A549 (cell line): ENCODE data around the gene HPS5. TPM values are rescaled to one million over a fixed set of nuclear protein-coding genes. Genes with fewer than 3 reads are reported as not detected.

Experiments
- ATAC-seq, 2 experiments: fragments of 200-7000 bp in 1 of 2; fragments of >200 bp in 1 of 2; cut with Nextera tagmentation in 1 of 2; cut with Tn5 transposase in 1 of 2; 3 replicates each; pipeline versions ENCODE4 v1.8.0 to v1.9.1; 2018 to 2020; ENCODE audit warnings: mild to moderate bottlenecking in 1 of 2, moderate library complexity in 1 of 2
- CTCF ChIA-PET: fragments of 300-600 bp; sonication (Branson Sonifier 250); formaldehyde crosslinking; extraction: SDS; loops from one replicate; lab custom pipeline; 2021; ENCODE audit warnings: antibody characterized with exemption, inconsistent platforms; lab: Yijun Ruan, JAX
- POLR2A ChIA-PET: fragments of 350-600 bp; formaldehyde crosslinking; extraction: SDS; loops from one replicate; lab custom pipeline; 2021; ENCODE audit warnings: antibody characterized with exemption, inconsistent platforms; lab: Yijun Ruan, JAX
- DNase-seq, 2 experiments: peaks; one replicate each; pipeline versions ENCODE4 v3.0.0 to v3.0.0-alpha.2; 2011 to 2016; ENCODE audit warnings: low read depth in 1 of 2, low spot score in 1 of 2
- FAIRE-seq: peaks from 2 replicates; lab custom pipeline; 2011; peaks lifted over from hg19 to GRCh38; lab: Jason Lieb, UNC
- H3K27ac ChIP-seq, 2 experiments: fragments of >200 bp; sonication (Bioruptor Twin); formaldehyde crosslinking; 3 replicates each; pipeline ENCODE4 v1.5.1; 2016 to 2017
- H3K4me1 ChIP-seq: fragments of >200 bp; sonication (Bioruptor Twin); formaldehyde crosslinking; 3 replicates; pipeline ENCODE4 v1.6.1; 2016
- H3K4me2 ChIP-seq: fragments of >200 bp; sonication (Bioruptor Twin); formaldehyde crosslinking; 3 replicates; pipeline ENCODE4 v1.6.1; 2016
- H3K4me3 ChIP-seq: fragments of >200 bp; sonication (Bioruptor Twin); formaldehyde crosslinking; 3 replicates; pipeline ENCODE4 v1.5.1; 2016
- H3K9me3 ChIP-seq: fragments of >200 bp; sonication (Bioruptor Twin); formaldehyde crosslinking; 3 replicates; pipeline ENCODE4 v1.6.1; 2016
- CBX2 ChIP-seq: fragments of 200-600 bp; sonication (generic); IDR thresholded peaks from 2 replicates; pipeline ENCODE4 v1.6.1; 2016; ENCODE audit warnings: low read depth, mild to moderate bottlenecking, borderline replicate concordance
- CBX8 ChIP-seq: fragments of 200-600 bp; sonication (generic); IDR thresholded peaks from 2 replicates; pipeline ENCODE4 v1.6.1; 2016
- CHD2 ChIP-seq: fragments of 150-350 bp; IDR thresholded peaks from 2 replicates; pipeline ENCODE4 v1.6.1; 2014; ENCODE audit warnings: low read length; ENCODE audit not compliant: partially characterized antibody
- CHD4 ChIP-seq: fragments of 200-600 bp; sonication (generic); IDR thresholded peaks from 2 replicates; pipeline ENCODE4 v1.6.1; 2016; ENCODE audit warnings: antibody characterized with exemption, mild to moderate bottlenecking, borderline replicate concordance
- EP300 ChIP-seq, 2 experiments: fragments of >200 bp; sonication (Bioruptor Twin); formaldehyde crosslinking; IDR thresholded peaks; 2 replicates in 1 of 2; 3 replicates in 1 of 2; pipeline ENCODE4 v1.6.1; 2016 to 2017
- ESRRA ChIP-seq: fragments of 150-350 bp; IDR thresholded peaks from 2 replicates; pipeline ENCODE4 v1.6.1; 2014; ENCODE audit warnings: mild to moderate bottlenecking, low read length, borderline replicate concordance
- FOSL2 ChIP-seq, 2 experiments: fragments of 450-650 bp in 1 of 2; fragments of >200 bp in 1 of 2; sonication (Bioruptor Twin) in 1 of 2; formaldehyde crosslinking; IDR thresholded peaks; 2 replicates each; pipeline versions ENCODE4 v1.5.0 to v1.6.1; 2016 to 2020; ENCODE audit warnings: mild to moderate bottlenecking in 1 of 2, moderate library complexity in 1 of 2
- FOXS1 ChIP-seq: fragments of 250-450 bp; sonication (Bioruptor Pico); IDR thresholded peaks from 2 replicates; pipeline ENCODE4 v1.5.0; 2020; ENCODE audit warnings: mild to moderate bottlenecking, moderate library complexity
- GATA3 ChIP-seq: IDR thresholded peaks from 2 replicates; pipeline ENCODE4 v1.6.1; 2012; ENCODE audit warnings: borderline replicate concordance
- HDAC2 ChIP-seq: fragments of 200-600 bp; sonication (generic); IDR thresholded peaks from 2 replicates; pipeline ENCODE4 v1.6.1; 2016
- HEYL ChIP-seq: fragments of 250-450 bp; sonication (Bioruptor Pico); IDR thresholded peaks from 2 replicates; pipeline ENCODE4 v1.8.0; 2021; ENCODE audit warnings: mild to moderate bottlenecking, moderate library complexity
- HOXA7 ChIP-seq: fragments of 250-450 bp; sonication (Bioruptor Pico); IDR thresholded peaks from 2 replicates; pipeline ENCODE4 v1.5.0; 2020; ENCODE audit warnings: mild to moderate bottlenecking, moderate library complexity
- HOXB13 ChIP-seq: fragments of 250-450 bp; sonication (Bioruptor Pico); IDR thresholded peaks from 2 replicates; pipeline ENCODE4 v1.5.0; 2020; ENCODE audit warnings: low read depth, mild to moderate bottlenecking, moderate library complexity
- HOXB5 ChIP-seq: fragments of 250-450 bp; sonication (Bioruptor Pico); IDR thresholded peaks from 2 replicates; pipeline ENCODE4 v1.5.0; 2020; ENCODE audit warnings: mild to moderate bottlenecking, moderate library complexity
- JUN ChIP-seq, 2 experiments: fragments of >200 bp; sonication (Bioruptor Twin); formaldehyde crosslinking; IDR thresholded peaks; 2 replicates in 1 of 2; 3 replicates in 1 of 2; pipeline ENCODE4 v1.6.1; 2016 to 2017
- KDM1A ChIP-seq: fragments of 200-600 bp; sonication (generic); IDR thresholded peaks from 2 replicates; pipeline ENCODE4 v1.6.1; 2016; ENCODE audit warnings: low read depth, mild to moderate bottlenecking
- KDM5A ChIP-seq: fragments of 200-600 bp; sonication (generic); IDR thresholded peaks from 2 replicates; pipeline ENCODE4 v1.6.1; 2016; ENCODE audit warnings: antibody characterized with exemption, mild to moderate bottlenecking
- MAFK ChIP-seq: fragments of 450-650 bp; IDR thresholded peaks from 2 replicates; pipeline ENCODE4 v1.6.1; 2014; ENCODE audit not compliant: partially characterized antibody
- NR3C1 ChIP-seq: fragments of >200 bp; sonication (Bioruptor Twin); formaldehyde crosslinking; IDR thresholded peaks from 3 replicates; pipeline ENCODE4 v1.6.1; 2017
- PHF8 ChIP-seq: fragments of 200-600 bp; sonication (generic); IDR thresholded peaks from 2 replicates; pipeline ENCODE4 v1.6.1; 2016; ENCODE audit warnings: low read depth, mild to moderate bottlenecking, antibody characterized with exemption, moderate library complexity, borderline replicate concordance
- POLR2A ChIP-seq: IDR thresholded peaks from 2 replicates; pipeline ENCODE4 v1.6.1; 2012; ENCODE audit warnings: mild to moderate bottlenecking, low read length
- RNF2 ChIP-seq: fragments of 200-600 bp; sonication (generic); IDR thresholded peaks from 2 replicates; pipeline ENCODE4 v1.6.1; 2016; ENCODE audit warnings: low read depth, mild to moderate bottlenecking, antibody characterized with exemption, moderate library complexity, borderline replicate concordance
- SMC3 ChIP-seq: fragments of >200 bp; sonication (Bioruptor Twin); formaldehyde crosslinking; IDR thresholded peaks from 3 replicates; pipeline ENCODE4 v1.6.1; 2018; ENCODE audit warnings: inconsistent platforms
- TP53 ChIP-seq: fragments of 250-450 bp; sonication (Bioruptor Pico); IDR thresholded peaks from 2 replicates; pipeline ENCODE4 v1.5.0; 2021; ENCODE audit warnings: mild to moderate bottlenecking, moderate library complexity
- ZC3H11A ChIP-seq: fragments of 450-650 bp; IDR thresholded peaks from 2 replicates; pipeline ENCODE4 v1.6.1; 2014; ENCODE audit warnings: antibody characterized with exemption, mild to moderate bottlenecking
- WGBS: methylation state at CpG from one replicate; pipeline ENCODE4 v1.1.6; 2017; ENCODE audit errors: missing lambda C conversion rate; 5-methylcytosine and 5-hydroxymethylcytosine counted together
- polyA plus RNA-seq, 4 experiments: library from polyadenylated mRNA; depleted of rRNA in 3 of 4; stranded (reverse); fragments of >200 nt; fragmentation: RNase III in 1 of 4; extraction: RNeasy Plus Mini Kit Qiagen cat#74134 plus additional on column Dnase treatment in 1 of 4; gene quantifications; 2 replicates in 3 of 4; 3 replicates in 1 of 4; pipeline ENCODE4 v1.2.3, GENCODE V29; 2011 to 2017
- TF ChIP-seq, protein P1 (sequence below): fragments of 250-450 bp; sonication (Bioruptor Pico); IDR thresholded peaks from 2 replicates; pipeline ENCODE4 v1.5.0; 2021; ENCODE audit warnings: mild to moderate bottlenecking, moderate library complexity, borderline replicate concordance
- TF ChIP-seq, protein P2 (sequence below): IDR thresholded peaks from 2 replicates; pipeline ENCODE4 v1.6.1; 2012
- TF ChIP-seq, protein P3 (sequence below): IDR thresholded peaks from 2 replicates; pipeline ENCODE4 v1.6.1; 2012
- TF ChIP-seq, protein P4 (sequence below): fragments of 200-600 bp; sonication (generic); IDR thresholded peaks from 2 replicates; pipeline ENCODE4 v1.6.1; 2016; ENCODE audit warnings: antibody characterized with exemption, mild to moderate bottlenecking, moderate library complexity
- TF ChIP-seq, protein P5 (sequence below): fragments of 250-450 bp; sonication (Bioruptor Pico); IDR thresholded peaks from 2 replicates; pipeline ENCODE4 v1.5.0; 2020; ENCODE audit warnings: low read depth, mild to moderate bottlenecking, moderate library complexity
- TF ChIP-seq, protein P6 (sequence below): fragments of >200 bp; sonication (Bioruptor Twin); formaldehyde crosslinking; IDR thresholded peaks from 2 replicates; pipeline ENCODE4 v1.6.1; 2016

HPS5 gene
- polyA plus RNA-seq, 2 of the 4 experiments (the other 2 are of a cell fraction), result 18.4 to 29.1 TPM

DNA sequence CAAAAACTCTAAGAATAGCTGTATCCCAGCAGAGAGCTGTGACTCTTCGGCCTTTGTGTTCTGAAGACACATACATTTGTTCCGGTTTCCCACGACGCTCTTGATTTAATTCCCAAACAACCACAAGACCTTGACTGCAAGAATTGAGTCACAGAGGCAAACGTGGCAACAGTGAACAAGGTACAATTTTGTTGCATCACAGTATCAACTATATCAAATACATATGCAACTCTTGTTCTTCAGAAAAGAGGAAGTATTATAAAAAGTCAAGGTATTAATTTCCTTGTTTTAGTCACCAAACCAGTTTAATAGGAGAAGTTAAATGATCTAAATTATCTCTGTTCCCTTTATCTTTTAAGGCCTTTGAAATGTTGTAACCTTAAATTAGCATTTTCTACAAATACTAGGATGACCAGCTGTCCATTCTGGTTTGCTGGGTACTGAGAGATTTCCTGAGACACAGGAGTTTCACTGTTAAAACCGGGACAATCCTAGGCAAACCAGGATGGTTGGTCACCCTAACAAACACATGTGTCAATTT is 11.1 kb downstream of the HPS5 start:
- Histone ChIP-seq H3K9me3 (no peaks in the 10 kb centered on the region), H3K4me2 (no peak overlapping the region), H3K27ac (no peak overlapping the region), H3K4me1 (peaks cover 21% of the 10 kb centered on the region), H3K4me3 (no peak overlapping the region)
- no peak for DNase-seq
- 80% methylated on average over 6 of the region's 6 CpGs for WGBS
- no peak for FAIRE-seq
- TF ChIP-seq HDAC2, result no peak
- no peak for TF ChIP-seq KDM1A
- no peak for TF ChIP-seq JUN (IDR thresholded peaks at IDR 0.05)
- TF ChIP-seq ZC3H11A, result no peak
- TF ChIP-seq HEYL (CRISPR knock-in tag), result no peak
- no peak for TF ChIP-seq CHD4
- TF ChIP-seq RNF2, result no peak
- TF ChIP-seq NR3C1, result no peak
- TF ChIP-seq, protein P1, sequence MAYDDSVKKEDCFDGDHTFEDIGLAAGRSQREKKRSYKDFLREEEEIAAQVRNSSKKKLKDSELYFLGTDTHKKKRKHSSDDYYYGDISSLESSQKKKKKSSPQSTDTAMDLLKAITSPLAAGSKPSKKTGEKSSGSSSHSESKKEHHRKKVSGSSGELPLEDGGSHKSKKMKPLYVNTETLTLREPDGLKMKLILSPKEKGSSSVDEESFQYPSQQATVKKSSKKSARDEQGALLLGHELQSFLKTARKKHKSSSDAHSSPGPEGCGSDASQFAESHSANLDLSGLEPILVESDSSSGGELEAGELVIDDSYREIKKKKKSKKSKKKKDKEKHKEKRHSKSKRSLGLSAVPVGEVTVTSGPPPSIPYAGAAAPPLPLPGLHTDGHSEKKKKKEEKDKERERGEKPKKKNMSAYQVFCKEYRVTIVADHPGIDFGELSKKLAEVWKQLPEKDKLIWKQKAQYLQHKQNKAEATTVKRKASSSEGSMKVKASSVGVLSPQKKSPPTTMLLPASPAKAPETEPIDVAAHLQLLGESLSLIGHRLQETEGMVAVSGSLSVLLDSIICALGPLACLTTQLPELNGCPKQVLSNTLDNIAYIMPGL (CRISPR knock-in tag), result no peak
- TF ChIP-seq FOSL2 (IDR thresholded peaks at IDR 0.05), result no peak
- TF ChIP-seq FOSL2 (CRISPR knock-in tag; IDR thresholded peaks at IDR 0.05), result no peak
- TF ChIP-seq, protein P2, sequence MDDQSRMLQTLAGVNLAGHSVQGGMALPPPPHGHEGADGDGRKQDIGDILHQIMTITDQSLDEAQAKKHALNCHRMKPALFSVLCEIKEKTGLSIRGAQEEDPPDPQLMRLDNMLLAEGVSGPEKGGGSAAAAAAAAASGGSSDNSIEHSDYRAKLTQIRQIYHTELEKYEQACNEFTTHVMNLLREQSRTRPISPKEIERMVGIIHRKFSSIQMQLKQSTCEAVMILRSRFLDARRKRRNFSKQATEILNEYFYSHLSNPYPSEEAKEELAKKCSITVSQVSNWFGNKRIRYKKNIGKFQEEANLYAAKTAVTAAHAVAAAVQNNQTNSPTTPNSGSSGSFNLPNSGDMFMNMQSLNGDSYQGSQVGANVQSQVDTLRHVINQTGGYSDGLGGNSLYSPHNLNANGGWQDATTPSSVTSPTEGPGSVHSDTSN, result no peak
- no peak for TF ChIP-seq CBX2
- TF ChIP-seq CBX8, result no peak
- no peak for TF ChIP-seq FOXS1
- TF ChIP-seq, protein P3, sequence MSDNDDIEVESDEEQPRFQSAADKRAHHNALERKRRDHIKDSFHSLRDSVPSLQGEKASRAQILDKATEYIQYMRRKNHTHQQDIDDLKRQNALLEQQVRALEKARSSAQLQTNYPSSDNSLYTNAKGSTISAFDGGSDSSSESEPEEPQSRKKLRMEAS, result no peak
- TF ChIP-seq, protein P4, sequence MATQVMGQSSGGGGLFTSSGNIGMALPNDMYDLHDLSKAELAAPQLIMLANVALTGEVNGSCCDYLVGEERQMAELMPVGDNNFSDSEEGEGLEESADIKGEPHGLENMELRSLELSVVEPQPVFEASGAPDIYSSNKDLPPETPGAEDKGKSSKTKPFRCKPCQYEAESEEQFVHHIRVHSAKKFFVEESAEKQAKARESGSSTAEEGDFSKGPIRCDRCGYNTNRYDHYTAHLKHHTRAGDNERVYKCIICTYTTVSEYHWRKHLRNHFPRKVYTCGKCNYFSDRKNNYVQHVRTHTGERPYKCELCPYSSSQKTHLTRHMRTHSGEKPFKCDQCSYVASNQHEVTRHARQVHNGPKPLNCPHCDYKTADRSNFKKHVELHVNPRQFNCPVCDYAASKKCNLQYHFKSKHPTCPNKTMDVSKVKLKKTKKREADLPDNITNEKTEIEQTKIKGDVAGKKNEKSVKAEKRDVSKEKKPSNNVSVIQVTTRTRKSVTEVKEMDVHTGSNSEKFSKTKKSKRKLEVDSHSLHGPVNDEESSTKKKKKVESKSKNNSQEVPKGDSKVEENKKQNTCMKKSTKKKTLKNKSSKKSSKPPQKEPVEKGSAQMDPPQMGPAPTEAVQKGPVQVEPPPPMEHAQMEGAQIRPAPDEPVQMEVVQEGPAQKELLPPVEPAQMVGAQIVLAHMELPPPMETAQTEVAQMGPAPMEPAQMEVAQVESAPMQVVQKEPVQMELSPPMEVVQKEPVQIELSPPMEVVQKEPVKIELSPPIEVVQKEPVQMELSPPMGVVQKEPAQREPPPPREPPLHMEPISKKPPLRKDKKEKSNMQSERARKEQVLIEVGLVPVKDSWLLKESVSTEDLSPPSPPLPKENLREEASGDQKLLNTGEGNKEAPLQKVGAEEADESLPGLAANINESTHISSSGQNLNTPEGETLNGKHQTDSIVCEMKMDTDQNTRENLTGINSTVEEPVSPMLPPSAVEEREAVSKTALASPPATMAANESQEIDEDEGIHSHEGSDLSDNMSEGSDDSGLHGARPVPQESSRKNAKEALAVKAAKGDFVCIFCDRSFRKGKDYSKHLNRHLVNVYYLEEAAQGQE, result no peak
- TF ChIP-seq HOXA7 (CRISPR knock-in tag), result no peak
- TF ChIP-seq EP300 (IDR thresholded peaks at IDR 0.05), result no peak
- no peak for ATAC-seq
- ChIA-PET CTCF (interaction anchor here (0.7 to 1.2 kb wide), 2 partner anchors 43 to 195 kb away, joined by 3 to 4 read pairs; no protein-coding TSS in a partner anchor), POLR2A (no interaction called here)

DNA sequence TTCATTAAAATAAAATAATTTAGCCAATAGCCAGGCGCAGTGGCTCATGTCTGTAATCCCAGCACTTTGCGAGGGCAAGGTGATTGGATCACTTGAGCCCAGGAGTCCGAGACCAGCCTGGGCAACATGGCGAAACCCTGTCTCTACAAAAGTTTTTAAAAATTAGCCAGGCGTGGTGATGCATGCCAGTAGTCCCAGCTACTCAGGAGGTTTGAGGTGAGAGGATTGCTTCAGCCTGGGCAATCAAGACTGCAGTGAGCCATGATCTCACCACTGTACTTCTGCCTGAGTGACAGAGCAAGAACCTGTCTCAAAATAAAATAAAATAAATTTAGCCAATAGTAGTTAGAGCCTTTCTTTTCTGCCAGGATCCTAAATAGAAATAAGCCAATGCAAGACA is 12.2 kb downstream of the HPS5 start:
- ATAC-seq (no peak), DNase-seq (no peak), FAIRE-seq (no peak)
- ChIA-PET CTCF (interaction anchor here (1.4 kb wide), 1 partner anchor 13 kb away, joined by 5 read pairs; no protein-coding TSS in a partner anchor), POLR2A (no interaction called here)
- H3K4me1 ChIP-seq, result peaks cover 21% of the 10 kb centered on the region
- H3K9me3 ChIP-seq, result no peaks in the 10 kb centered on the region
- TF ChIP-seq SMC3 (no peak), PHF8 (no peak), HDAC2 (no peak), TP53 (CRISPR knock-in tag) (no peak), HOXB13 (CRISPR knock-in tag) (no peak), ESRRA (no peak), HEYL (CRISPR knock-in tag) (no peak), KDM5A (no peak), POLR2A (no peak), HOXB5 (CRISPR knock-in tag) (no peak), GATA3 (no peak), FOSL2 (IDR thresholded peaks at IDR 0.05) (no peak), FOSL2 (CRISPR knock-in tag; IDR thresholded peaks at IDR 0.05) (no peak), MAFK (no peak), CHD2 (no peak)
- TF ChIP-seq, protein P5, sequence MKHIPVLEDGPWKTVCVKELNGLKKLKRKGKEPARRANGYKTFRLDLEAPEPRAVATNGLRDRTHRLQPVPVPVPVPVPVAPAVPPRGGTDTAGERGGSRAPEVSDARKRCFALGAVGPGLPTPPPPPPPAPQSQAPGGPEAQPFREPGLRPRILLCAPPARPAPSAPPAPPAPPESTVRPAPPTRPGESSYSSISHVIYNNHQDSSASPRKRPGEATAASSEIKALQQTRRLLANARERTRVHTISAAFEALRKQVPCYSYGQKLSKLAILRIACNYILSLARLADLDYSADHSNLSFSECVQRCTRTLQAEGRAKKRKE (CRISPR knock-in tag), result no peak
- TF ChIP-seq, protein P6, sequence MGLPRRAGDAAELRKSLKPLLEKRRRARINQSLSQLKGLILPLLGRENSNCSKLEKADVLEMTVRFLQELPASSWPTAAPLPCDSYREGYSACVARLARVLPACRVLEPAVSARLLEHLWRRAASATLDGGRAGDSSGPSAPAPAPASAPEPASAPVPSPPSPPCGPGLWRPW, result no peak
- H3K4me2 ChIP-seq, result no peak overlapping the region
- 93% methylated on average over 5 of the region's 5 CpGs for WGBS
- H3K27ac ChIP-seq, result no peak overlapping the region
- no peak overlapping the region for H3K4me3 ChIP-seq
